ENCODE measurements around the gene C11orf68.

The C11orf68 gene

DNA sequence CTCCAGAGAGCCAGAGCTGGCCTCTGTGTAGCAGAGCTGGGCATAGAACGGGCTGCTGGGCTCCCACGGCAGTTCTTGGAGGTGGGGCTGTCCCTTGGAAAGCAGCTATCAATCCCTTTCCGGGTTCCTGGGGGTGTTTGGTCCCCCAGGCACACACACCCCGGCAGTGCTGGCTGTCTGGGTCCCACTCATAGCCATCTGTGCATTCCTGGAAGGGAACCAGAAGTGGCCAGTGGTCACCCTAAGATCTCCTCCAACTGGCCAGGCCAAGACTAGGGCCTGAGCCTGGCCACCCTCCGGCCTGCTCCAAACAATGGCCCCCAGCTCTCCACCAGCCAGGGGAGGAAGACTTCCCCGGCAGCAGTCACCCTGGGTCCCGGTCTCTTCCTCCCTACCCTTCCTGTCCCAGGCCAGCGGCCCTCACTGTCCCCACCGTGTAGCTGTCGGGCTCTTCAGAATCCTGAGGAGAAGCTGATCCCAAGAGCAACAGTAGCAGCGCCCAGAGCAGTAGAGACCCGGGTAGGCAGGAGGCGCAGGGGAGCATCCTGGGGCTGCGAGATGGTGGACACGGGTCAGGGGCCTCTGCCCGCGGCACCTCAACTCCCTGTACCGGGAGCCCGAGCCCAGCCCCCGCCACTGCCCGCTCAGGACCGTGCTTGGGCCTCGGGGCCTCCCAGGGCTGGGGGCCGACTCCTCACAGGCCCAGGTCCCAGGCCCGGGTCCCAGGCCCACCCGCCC, 46.9 kb downstream of the C11orf68 start:
- DNase-seq (ENCODE audit: low read depth), result no peak

DNA sequence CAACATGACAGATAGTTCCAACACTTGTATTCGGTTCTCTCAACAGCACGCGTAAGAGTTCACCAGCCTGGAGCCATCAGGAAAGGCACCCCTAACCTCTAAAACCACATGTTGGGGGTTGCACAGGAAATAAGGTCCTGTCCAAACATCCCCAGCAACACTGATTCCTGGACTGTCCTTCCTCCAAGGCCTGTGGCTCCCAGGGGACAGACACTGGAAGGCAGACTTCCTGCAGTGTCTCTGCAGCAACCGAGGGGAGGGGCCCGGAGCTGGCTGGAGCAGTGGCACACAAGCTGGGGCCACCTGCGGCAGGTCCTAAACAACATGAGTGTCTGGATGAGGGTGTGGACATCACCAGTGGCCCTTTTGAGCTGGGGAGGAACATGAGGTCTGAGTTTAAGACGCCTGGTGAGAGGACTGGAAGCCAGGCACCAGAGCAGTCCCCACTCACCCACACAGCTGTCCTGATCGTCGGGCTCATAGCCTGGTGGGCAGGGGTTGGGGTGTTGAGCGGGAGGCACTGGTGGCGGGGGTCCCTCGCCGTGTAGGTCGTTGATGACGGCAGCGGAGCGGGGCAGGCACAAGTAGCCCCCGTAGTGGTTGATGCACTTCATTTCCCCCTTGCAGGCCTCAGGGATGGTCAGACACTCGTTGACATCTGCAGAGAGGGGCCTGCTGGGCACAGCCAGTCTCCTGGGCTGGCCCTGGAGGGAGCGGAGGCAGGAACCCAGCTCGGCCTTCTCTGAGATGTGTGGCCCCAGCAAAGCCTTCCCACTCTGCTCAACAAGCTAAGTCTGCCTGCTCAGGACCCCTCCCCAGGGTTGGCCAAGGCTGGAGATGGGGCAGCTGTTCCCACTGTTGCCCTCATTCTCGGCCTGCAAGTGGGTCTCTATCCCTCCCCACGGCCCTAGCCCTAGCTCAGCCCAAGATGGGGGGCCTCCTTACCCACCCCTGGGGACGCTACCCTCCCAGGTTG, 47.9 kb downstream of the C11orf68 start:
- DNase-seq (ENCODE audit: low read depth), result no peak

DNA sequence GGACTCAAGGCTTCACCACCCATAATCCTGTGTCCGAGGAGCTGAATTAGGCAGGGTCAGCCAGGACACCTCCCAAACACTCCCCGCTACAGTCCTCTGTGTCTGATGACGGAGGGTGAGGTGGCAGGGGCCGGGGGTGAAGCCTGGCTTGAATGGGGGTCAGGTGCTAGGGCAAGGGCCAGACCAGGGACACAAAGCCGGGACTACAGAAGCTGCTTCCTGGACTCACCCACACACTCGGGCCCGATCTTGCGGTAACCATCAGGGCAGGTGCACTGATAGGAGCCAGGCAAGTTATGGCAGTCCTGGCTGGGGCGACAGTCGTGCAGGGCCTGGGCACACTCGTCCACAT, 48.6 kb downstream of the C11orf68 start:
- no peak for DNase-seq (ENCODE audit: low read depth)

DNA sequence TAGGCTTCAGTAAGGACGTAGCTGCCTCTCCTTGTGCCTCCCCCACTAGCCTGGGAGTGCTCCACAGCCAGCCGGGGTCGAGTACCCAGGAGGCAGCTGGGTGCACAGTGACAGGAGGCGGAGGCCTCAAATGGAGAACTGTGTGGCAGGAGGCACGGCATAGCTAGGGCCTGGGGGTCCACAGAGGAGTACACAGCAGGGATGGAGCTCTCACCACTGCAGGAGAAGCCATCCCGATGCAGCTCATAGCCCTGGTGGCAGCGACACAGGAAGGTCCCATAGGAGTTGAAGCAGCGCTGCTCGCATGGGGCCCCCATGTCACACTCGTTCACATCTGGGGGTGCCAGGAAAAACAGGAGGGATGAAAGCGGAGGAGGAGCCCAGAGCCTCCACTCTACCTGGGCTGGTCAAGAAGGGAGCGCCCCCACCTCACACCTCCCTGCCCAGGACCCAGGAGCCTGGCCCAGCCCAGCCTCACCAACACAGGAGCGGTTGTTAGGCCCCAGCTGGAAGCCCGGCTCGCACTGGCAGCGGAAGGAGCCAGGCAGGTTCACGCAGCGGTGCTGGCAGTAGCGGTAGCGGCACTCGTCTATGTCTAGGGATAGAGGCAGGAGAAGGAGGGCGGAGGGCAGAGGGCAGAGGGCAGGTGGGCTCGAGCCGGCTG, 49.1 kb downstream of the C11orf68 start:
- DNase-seq (ENCODE audit: low read depth), result no peak

DNA sequence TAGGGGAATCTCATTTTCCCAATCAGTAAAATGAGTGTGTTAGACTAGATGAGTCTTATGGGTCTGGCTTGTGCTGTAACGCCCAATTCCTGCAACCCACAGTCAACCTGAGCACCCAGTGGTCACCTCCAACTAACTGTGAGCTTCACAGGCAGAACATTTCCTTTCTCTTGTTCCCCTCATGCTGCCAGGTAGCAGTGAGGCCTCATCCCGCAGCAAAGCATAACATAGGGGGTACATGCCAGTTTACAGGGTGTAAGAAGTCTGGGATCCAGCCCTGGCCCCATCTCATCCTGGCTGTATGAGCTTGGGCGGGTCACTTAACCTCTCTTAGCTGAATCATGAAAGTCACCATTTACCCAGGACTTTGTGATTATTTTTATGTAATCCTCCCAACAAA, 50.0 kb downstream of the C11orf68 start:
- DNase-seq (ENCODE audit: low read depth), result no peak

DNA sequence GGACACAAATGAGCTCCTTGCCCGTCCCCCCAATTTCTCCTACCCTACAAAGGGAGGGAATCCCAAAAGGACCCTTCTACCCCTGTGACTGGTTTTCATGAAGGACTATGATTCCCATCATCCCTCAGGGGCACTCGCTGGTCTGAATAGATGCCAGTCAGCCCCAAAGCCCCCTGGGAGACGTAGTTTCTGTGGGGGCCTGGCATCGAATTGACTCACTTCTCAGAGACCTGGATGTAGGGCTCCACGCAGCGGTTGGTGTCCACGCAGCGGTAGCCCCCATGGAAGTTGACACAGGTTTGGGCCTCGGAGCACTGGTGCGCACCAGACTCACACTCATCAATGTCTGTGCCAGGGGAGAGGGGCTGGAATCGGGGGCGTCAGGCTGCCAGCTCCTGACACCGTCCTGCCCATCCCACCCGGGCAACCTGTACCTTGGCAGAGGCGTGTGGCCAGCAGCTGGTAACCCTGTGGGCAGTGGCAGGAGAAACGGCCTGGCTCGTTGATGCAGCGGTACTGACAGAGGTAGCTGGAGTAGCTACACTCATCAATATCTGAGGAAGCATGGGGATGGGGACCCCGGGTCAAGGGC, 50.7 kb downstream of the C11orf68 start:
- no peak for DNase-seq (ENCODE audit: low read depth)

DNA sequence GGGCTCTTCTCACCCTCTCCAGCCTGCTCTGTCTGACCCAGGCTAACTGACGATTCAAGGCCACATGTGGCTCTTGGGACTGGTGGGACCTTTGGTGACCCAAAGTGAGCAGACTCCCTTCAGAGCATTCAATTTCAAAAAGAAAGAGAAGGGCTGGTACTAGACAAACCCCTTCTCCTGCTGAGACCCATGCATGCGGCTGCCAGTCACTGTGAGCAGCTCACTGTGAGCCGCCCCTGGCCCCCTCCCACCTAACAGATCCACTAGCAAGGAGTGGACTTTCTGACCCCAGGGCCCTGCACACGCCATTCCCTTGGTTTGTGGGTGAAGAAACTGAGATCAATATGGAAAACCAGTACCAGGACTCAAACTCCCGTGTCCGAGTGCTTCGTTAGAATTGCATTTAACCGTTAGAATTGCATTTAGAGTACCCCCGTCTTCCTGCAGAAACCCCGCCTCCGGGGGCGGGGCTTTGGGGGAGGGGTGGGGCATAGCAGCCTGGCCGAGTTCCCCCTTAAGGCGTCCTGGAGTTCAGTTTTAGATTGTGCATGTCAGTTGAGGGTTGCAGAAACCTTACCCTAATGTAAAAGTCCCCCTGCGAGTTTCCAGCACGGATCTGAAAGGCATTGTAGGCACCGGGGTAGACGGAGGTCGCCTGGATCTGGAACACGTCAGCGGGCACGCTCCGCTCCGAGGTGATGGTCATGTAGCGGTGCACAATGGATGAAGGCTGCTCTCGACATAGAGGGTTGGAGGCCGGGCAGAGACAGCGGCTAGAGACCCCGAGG, 51.4 kb downstream of the C11orf68 start:
- DNase-seq (ENCODE audit: low read depth), result no peak

Measured in stimulated activated CD8-positive, alpha-beta memory T cell treated with anti-CD3 and anti-CD28 coated beads, Interleukin-12 subunit alpha, Interleukin-12 subunit beta, amount 100 ng/mL, for 1 hour (primary cell).